GM10266 (cell line): ENCODE results near the gene SMC3.
"Not testable (repeated sequence)": the region's sequence is repeated elsewhere in the genome, so short reads cannot be mapped to it uniquely, and the experiment has no call there.

Source experiments
- DNase-seq: peaks from one replicate; pipeline ENCODE4 v3.0.0; 2012; ENCODE audit errors: extremely low spot score
- CTCF ChIP-seq: IDR thresholded peaks from 2 replicates; pipeline ENCODE4 v1.5.1; 2012; ENCODE audit warnings: mild to moderate bottlenecking, low read depth; ENCODE audit not compliant: control insufficient read depth, insufficient read depth; ENCODE audit errors: missing control alignments

Gene SMC3

DNA sequence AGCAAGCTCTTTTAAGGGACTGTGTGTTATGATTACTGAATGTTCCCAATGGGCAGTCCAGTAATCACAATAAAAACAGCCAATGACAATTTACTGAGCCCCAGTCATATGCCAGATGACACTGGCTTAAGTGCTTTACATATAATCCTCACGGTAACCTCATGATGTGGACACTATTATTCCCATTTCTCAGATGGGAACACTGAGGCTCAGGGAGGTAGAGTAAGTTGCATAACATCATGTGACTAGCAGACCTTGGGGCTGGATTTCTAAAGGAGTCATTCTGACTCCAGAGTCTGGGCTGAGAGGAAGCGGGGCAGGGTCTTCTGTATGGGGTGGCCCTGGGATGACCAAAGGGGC lies 69.1 kb downstream of the SMC3 start:
- TF ChIP-seq CTCF, result no peak
- no peak for DNase-seq

DNA sequence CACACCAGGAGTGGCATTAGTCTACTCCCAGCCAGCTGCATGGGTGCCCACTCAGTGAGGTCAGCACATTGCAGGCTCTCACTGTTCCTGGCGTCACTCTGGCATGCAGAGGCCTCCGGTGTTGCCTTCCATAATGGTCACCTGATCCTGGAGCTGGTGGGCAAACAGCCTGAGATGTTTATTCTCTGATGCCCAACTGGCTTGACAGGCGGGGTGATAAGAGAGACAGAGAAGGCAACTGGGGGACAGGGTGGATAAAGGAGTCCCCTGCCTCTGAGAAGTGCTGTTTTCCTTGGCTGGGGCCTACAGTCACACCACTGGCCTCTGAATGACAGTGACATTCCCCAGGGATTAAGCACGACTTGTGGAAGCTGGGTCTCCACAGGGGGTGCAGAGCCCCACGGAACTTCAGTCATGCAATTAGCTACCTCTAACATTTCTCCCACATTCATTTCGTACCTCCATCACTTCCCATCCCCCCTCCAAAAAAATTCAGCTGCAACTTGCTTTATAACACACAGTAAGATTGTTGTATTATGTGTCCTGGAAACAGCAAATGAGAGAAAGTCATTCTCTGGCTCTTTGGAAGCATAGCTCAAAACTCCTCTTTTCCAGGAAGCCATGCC lies 69.5 kb downstream of the SMC3 start:
- no peak for DNase-seq
- TF ChIP-seq CTCF, result no peak

DNA sequence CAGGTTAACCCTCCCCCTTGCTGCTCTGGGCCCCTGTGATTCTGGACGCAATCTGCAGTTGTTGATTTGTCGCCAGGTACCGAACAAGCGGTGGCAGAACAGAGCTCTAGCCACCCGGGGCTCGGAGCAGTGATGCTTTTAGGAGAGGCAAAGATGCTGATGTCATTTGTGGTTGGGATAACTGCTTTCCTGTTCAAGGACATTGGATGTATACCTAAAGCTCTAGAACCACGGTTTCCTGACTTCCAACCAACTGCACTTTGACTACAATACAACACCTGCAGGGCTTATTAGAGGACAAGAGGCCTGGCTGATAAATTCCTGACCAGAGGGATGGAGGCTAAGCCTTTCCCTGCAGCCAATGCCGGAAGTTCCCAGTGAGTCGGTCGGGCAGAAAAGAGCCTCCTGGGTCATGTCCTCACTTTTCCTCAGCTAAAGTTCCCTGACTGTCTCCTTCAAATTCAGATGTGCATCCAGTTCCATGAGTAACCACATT lies 70.1 kb downstream of the SMC3 start:
- no peak for DNase-seq
- no peak for TF ChIP-seq CTCF

DNA sequence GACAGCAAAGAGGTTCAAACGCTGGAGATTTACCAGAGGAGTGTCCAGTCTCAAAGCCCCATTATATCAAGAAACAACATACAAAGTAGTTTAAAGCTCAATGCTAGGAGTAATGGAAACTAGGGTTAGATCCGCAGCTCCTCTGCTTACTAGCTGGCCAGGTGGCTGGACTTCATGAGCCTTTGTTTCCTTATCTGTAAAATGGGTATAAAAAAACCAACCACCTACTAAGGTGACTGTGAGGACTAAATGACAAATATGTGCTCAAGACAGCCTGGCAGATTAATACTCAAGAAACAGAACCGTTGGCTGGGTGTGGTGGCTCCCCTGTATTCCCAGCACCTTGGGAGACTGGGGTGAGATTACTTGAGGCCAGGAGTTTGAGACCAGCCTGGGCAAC lies 70.8 kb downstream of the SMC3 start:
- TF ChIP-seq CTCF, result no peak
- no peak for DNase-seq

DNA sequence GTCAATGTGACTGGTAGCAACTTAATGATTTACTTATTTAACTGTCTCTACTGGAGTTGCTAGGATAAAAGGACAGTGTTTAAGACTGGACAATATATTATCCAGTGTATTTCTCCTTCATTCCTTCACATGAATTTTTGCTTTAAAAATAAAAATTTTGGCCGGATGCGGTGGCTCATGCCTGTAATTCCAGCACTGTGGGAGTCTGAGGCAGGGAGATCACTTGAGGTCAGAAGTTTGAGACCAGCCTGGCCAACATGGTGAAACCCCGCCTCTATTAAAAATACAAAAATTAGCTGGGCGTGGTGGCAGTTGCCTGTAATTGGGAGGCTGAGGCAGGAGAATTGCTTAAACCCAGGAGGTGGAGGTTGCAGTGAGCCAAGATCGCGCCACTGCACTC lies 71.6 kb downstream of the SMC3 start:
- DNase-seq, result not testable (repeated sequence)

- DNase-seq, result not testable (repeated sequence)
Observed at GRCh38 chr10:110639858-110640257, 72.4 kb downstream of the SMC3 start.

DNA sequence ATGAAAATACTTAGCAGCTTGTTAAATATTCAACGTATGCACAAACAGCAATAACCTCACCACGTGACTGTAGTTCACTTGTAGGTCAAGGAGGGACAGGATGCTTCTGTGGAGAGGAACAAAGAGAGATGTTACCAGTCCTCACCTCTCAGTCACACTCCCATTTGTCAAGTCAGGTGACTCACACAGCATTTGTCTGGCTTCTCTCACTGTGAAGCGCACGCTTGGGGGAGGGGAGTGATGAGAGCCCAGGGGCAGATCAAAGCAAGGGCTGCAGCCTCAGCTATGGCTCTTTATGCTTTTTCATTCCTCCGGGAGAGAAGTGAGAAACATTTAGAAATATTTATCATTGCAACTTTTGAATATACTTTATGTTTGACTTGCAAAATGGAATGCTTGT lies 73.8 kb downstream of the SMC3 start:
- no peak for DNase-seq
- TF ChIP-seq CTCF, result no peak

- no peak for TF ChIP-seq CTCF
- DNase-seq, result no peak
Observed at GRCh38 chr10:110642204-110643034, 74.9 kb downstream of the SMC3 start.
